GM19463 (cell line): ENCODE results near the gene PCDH9.

Experiments
- ATAC-seq: cut with Tn5 transposase; IDR thresholded peaks from one replicate; pipeline ENCODE4 v1.9.1; 2021; ENCODE audit warnings: mild to moderate bottlenecking, moderate library complexity; ENCODE audit not compliant: unreplicated experiment

PCDH9 gene

DNA sequence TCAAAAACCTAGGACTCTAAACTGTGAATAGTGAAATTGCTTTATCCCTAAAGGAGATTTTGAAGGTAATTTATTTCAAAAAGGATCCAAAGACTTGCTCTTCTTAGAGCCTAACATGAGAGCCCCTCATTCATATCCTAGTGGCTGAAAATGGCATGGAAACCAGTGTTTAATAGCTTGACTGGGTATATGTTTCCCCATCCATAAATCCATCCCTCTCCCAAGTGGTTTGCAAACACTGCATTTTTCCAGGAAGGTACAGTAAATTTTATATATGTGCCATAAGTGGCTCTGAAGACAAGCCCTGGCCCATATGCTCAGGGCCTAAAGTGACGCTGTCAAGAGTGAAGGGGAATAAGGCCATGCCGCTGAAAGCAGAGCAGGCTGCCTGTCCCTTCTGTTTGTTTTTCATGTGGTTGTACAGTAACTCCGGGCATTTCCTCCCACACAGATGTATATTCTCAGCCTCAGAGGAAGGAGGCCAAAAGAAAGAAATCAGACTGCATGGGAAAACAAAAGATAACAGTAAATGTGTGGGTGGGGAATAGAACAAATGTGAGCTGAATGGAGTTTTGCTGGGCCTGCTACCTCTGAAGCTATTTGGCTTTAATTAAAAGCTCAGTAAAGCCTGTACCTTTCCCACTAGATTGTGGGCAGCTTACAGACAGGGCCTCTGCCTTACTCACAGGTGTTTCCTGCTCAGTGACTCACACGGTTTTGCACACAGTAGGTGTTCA, 181.9 kb downstream of the PCDH9 start:
- ATAC-seq = peak; percentile 73

DNA sequence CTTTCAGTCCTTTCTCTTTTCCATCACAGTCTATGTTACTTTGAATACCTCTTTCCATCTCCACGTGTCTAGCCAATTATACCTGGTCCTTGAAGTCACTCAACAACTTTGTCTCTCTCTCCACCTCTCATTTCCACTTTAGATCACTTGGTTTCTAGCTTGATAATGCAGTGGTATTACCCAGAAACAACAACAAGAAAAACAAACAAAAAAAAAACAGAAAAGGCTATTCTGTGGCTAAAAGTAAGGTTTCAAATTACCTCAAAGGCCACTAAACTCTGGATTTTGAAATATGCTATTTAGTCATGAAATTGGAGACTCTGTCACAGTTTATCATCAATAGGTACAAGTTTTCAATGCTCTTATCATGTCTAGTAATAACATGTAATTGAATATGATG, 184.8 kb downstream of the PCDH9 start:
- ATAC-seq = no peak

DNA sequence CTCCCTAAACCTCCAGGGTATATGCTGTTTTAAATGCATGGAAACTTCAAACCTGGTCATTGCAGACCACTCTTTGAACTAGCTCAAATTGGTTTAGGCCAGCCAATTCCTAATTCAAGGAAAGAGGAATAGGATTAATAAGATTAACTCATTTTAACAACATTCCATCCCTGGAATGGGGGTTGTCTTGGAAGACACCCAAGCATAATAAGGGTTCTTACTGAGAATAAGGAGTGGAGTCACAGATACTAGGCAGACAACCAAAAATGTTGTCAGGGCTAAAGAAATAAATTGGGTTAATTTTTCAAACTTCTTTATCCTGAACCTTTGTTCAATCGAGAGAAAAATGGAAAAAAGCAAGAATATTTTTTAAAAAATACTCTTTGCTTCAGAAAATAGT, 186.2 kb downstream of the PCDH9 start:
- no peak for ATAC-seq

DNA sequence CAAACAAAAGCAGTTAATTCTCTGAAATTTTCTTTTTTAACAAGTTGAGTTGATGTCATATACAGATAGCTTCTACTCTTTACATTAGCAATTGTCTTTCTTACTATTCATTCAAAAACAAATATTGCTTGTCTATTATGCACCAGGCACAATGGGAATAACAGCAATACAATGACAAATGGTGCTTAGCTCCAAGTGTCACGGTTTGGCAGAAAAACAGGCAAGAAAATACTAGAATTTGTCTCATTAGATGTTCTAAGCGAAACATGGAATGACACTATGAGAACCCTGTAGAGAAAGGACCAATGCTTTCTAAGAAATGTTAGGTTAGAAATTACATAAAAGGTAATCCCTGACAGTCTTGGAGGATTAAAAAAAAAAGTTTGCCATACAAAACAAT, 187.6 kb downstream of the PCDH9 start:
- no peak for ATAC-seq

DNA sequence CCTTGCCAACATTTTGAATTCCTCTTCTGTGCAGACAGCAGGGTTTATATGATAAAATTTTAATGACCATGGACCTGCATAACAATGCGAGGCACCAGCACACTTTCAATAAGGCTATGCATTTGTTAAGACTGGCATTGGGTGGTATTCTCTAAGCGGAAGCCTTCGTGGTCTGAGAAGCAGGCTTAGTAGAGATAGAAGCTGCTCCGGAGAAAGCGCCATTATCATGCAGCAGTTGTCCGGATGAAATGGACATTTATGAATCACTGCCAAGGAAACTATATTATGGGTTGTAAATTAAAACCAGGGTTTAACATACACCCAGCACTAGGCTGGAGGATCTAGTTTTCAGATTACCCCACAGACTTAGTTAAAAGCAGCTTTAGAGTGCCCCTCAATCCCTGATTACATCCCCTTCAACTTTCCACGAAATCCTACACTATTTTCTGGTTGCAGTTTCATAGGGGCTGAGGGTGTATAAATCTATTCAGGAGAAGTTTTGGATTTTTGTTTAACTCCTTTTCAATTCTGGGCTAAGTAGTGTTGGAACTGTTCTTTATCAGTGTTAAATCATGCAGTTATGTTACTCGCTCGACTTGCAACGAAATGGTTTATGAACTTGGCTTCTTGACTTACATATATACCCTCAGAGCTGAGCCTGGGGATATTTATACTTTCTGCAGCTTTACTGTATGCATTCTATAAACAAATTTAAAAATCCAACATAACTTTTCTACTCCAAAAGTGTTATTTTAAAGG, 193.3 kb downstream of the PCDH9 start:
- ATAC-seq = no peak

DNA sequence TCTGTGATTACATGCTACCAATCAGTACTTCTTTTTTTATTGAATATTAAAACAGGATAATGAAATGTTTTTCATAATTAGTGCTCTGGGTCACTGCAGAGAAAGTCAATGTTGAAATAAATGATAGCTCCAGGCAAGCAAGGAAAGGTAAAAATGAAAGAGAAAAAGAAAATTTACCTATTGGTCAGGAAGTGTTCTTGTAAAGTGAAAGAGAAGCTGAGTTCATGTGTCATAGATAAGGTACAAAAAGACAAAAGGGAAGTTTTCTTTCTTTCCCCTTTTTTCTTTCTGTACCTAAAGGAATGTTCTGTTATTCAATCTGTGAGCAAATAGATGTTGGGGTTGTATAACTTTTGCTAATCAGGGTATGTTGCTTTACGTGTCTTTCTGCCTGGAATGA, 197.0 kb downstream of the PCDH9 start:
- no peak for ATAC-seq

DNA sequence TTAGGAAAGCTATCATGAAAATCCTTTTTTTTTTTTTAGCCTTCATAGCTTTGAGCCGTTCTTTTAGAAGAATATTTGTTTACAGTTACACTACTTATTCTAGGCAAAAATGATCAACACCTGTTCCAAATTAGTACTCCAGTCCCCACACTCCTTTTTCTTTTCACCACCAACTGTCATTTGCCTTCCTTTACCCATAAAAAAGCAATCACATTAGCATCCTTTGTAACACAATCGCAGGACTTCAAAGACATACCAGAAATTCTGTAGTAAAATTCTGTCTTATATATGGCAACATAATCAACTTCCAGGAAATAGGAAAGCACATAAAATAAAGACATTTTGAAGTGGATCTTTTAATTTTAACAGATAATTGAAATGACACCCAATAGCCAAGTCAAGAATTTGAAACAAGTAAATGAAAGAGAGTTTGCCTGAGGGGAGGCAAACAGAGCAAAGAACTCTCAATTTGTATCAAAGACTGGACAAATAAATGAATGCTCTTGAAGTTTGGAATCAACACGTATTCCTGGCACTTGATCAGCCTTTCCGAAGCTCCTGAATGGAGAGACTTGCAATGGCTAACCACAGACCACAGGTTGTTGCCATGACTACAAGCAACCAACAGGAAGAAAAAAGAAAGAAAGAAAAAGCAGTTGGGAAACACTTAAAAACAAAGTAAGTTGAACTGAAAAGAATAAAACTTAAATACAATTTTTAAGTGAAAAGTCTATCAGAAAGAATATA, 206.8 kb downstream of the PCDH9 start:
- ATAC-seq = no peak

DNA sequence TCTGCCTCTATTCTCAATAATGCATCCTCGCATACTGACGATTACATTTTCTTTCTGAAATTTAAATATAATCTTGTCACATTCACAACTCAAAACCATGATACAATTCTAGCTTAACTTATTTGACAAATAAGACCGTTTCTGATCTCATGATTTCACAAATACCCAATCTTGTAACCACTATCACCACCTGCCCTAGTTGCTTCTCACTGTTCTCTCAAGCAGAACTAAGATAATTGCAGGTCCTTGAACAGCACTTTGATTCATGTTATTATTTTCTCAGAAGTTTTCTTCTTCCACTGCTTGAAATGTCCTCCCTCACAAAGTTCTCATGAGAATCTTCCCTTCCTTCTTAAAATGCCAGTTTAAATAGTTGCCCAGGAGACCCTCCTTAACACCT, 211.4 kb downstream of the PCDH9 start:
- ATAC-seq = no peak

DNA sequence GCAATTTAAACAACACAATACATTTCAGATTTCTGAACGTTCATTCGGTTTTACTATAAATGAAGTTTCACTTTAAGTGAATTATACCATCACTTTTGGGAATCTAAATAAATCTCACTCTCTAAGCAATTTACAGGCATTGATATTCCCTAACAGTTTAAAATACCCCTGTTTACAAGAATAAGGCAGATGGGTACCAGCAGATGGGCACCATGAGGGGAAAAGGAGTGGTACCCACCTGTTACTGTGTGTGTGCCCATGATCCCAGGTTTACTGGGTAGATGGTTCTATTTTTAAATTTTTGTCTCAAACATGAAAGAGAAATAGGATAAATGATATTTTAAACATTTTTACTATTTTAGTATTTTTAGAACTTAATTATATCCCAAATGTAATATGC, 212.9 kb downstream of the PCDH9 start:
- no peak for ATAC-seq

DNA sequence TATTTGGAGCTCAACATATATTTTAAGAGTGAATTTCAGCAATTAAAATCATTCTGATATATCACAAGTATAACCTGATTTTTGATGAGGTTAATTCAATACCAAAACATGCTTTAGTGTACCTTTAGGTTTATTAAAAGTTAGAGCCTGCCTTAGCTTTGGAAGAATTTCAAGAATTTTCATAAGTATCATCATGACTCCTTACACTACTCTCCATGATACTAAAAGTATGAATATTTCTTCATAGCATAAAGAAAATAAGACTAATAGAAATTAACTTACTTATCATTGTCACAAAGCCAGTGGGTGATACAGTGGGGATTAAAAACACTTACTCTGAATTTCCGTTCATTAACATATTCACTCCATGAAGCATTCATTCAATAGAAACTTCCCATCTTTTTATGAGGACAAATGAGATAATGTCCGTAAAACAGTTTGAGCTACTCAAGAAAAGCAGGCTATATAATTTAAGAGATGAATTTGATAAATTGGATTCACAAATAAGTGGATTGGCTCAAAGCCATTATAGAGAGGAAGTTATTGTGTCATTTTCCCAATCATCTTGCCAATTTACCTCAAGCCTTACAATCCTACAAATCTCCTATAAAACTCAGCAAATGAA, 214.0 kb downstream of the PCDH9 start:
- ATAC-seq = no peak

DNA sequence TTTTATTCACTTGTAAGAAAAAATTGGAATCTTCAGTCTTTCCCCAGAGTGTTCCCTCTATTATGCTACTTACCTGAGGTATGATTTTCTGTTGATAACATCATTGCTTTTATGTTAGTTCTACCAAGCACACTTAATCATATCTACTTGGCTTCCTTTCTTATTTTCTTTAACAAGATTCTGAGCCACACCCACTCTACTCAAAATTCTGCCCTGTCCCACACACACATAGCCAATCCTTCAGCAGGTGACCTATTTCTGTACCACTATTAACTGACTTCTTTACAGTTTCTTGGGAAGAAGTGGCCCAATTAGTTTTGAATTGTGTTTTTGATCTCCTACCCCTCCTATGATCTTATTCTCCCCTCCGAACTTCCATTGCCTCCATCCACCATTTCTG, 215.7 kb downstream of the PCDH9 start:
- no peak for ATAC-seq

DNA sequence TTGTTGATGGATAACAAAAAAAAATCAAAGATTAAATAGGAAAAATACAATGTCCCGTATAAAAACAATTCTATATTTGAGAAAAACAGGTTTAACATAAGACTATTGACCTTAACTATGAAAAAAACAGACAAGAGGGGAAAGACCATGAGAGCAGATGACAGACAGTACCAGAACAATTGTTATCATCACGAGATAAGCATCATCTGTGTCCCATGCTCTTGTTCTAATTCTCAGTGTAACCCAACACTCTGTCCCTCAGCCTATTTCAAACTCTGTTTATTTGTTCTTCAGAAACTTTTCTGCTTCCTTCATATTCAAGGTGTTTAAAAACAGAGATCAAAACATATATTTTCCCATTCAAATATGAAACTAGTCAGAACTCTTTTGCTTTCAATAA, 216.4 kb downstream of the PCDH9 start:
- ATAC-seq = no peak

DNA sequence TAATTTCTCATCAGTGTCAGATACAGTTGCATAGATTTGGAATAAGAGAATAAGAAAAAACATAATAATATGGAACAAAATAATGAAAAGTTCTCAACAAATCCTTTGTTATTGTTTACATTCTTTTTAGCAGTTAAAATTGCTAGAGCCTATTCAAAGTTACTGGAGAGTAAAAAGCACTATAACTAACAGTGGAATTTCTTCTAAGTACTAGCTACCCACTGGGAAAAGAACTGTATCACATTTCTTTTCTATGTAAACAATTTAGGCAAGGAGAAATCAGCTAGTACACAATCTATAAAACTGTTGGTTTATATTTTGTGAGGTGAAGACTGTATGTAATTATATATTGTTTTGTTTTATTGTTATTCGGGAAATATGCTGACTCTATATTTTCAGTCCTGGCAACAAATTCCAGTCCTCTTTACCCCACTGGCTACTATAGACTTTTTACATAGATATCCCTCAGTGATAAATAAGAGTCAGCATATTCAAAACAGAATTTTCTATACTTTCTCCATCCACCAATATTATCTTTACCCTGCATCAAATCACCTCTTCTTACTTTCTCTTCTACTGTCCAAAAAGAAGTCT, 222.0 kb downstream of the PCDH9 start:
- no peak for ATAC-seq

DNA sequence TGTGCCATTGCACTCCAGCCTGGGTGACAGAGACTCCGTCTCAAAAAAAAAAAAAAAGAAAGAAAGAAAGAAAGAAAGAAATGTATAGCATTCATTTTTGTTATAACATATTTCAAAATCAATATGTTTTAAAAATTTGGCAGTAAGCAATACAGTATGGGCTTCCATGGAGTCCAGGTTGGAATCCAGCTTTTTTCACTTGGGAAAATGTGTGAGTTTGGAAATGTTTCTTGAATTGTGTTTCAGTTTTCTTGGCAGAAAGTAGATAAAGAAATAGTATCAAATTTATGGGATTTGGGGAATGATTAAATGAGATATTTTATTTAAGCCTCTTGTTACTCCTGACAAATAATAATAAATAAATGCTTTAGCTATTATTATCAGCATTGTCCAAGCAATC, 225.6 kb downstream of the PCDH9 start:
- ATAC-seq = no peak

DNA sequence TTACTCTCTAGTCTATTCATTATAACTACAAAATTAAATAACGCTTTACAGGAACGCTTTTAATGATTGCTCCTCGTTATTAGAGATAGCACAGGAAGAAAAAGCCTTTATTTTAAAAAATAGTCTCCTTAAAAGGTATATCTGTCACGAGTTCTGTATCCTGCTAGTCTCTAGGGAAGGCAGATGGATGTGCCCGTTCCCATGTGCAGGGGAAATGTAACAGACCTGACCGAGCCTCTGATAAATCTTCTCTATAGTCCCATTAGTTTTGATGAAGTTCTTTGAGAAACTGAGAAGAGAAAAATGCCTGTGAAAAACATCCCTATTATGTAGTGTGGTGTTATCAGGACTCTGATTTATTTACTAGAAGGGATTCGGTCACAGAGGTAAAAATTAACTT, 226.4 kb downstream of the PCDH9 start:
- no peak for ATAC-seq

DNA sequence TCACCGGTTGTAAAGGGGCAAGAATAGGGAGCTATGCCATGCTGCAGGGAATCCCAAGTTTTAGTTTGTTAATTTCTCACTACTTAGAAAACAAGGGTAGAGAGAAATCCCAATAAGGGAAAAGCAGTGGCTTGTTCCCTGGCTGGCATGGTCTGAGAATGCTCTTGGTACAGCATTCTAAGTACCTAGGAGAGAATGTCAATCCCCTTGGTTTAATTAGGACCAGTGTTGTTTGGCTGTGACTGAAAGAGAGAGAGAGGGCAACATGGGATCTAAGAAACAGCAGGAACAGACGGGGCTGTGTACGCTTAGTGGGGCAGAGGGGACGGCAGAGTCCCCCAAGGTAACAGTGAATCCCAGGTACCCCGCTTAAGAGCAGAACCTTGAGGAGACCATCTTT, 228.8 kb downstream of the PCDH9 start:
- no peak for ATAC-seq

DNA sequence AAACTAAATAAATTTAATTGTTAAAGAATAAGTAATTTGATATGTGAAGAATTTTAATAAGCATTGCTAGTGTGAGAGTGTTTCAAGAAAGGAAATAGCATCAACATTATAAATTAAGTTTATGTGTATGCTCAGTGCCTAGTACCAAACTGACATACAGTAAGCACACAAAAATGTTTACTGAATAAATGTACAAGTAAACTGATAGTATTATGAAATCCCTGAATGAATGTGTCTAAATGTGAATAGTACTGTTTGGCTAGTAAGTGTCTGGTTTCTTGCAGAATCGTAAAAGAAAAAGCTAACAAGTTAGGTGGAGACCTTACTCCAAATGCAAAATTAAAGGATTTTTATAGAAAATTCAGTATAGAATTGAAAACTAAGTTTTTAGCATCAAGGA, 233.6 kb downstream of the PCDH9 start:
- ATAC-seq = no peak

DNA sequence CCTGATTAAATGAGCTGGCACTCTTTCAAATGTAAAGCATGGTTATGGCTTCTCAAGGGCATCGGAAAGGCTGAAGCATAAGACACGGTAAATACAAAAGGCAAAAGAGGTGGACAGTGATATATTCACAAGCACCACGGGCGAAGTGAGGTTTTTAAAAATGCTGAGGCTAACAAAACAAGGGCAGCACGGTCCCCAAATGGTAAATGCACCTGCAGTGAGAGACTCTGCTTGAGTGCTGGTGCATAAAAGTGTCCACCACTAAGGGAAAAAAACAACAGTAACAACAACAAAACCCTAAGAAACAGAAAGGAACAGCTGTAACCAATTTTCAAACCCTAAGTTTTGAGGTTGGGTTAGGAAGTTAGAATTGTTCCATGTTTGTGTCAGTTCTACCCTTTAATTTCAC, 234.9 kb downstream of the PCDH9 start:
- peak; percentile 70 for ATAC-seq

DNA sequence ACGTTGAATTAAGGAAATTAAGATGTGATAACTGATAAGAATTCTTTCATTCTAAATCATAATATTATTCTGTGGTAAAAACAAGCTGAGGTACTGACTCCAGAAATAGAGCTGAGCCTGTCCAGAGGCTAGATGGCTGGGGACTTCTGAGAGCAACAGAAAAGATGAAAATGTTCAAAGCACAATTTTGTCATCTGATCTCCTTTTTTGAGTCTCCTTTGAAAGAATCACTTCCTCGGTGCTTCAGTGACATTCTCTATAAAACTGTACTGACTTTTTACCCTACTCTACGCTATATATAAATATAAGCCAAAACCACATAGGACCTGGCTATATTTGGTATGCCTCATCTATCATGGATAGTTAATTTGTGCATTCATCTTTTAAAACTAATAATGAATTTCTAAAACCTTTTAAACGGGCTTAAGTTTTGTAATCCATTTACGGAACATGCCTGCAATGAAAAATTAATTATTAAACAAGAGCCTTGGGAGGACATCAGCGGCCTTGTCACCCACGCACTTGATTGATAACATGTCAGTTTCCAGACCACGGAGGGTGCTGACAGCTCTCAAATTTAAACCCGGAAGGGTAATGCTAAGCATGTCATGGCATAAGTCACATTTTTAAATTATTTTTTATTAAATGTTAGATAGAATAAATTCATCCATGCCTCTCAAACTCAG, 235.5 kb downstream of the PCDH9 start:
- peak; percentile 43 for ATAC-seq

DNA sequence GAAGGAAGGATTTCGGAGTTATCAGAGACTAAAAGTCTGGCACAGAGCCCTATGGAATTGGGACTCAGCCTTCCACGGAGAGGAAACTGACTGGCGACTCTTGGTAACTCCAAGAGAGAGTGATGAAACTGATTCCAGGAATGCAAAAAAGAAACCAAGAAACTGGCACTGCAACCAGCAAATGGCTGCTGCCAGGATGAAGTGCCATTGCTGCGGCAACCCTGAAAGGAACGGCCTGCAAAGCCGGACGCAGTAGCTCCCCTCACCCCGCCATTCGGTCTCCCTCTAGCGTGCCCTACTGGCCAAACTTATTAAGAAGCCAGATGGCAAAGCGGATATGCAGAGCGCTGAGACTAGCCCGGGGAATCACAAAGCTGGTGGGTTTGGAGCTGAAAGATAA, 236.0 kb downstream of the PCDH9 start:
- ATAC-seq = peak; percentile 61
